Caco-2 (cell line): ENCODE measurements around the gene CCDC200. TPM values are rescaled to one million over a fixed set of nuclear protein-coding genes. Genes with fewer than 3 reads are reported as not detected.
A peak's percentile ranks its signal among the peaks of the same experiment; 100 is the strongest.
"Not testable (repeated sequence)": the region's sequence is repeated elsewhere in the genome, so short reads cannot be mapped to it uniquely, and the experiment has no call there.

Experiments used
- BruUV-seq: library from RNA; stranded (reverse); fragments of 400-500 nt; replicated peaks from 2 replicates; lab custom pipeline; 2021; lab: Mats Ljungman, UMichigan
- CTCF ChIA-PET: fragments of 300-600 bp; sonication (Branson Sonifier 250); formaldehyde crosslinking; loops from one replicate; lab custom pipeline; 2022; ENCODE audit warnings: antibody characterized with exemption; lab: Charles Lee
- POLR2A ChIA-PET: fragments of 300-600 bp; sonication (Branson Sonifier 250); formaldehyde crosslinking; loops from one replicate; lab custom pipeline; 2022; ENCODE audit warnings: antibody characterized with exemption; lab: Charles Lee
- DNase-seq, 2 experiments: peaks; one replicate each; pipeline versions ENCODE4 v3.0.0 to v3.0.0-alpha.2; 2020 to 2022
- H3K27me3 ChIP-seq: replicated peaks from 2 replicates; pipeline ENCODE4 v1.6.0; 2011; ENCODE audit warnings: low read length; ENCODE audit not compliant: control insufficient read depth, insufficient read depth
- H3K36me3 ChIP-seq: 2 replicates; pipeline ENCODE4 v1.5.1; 2011; ENCODE audit warnings: low read length; ENCODE audit not compliant: control insufficient read depth, insufficient read depth
- H3K4me1 ChIP-seq: fragments of 250-450 bp; sonication (Bioruptor Pico); 2 replicates; pipeline ENCODE4 v1.5.1; 2020; ENCODE audit warnings: mild to moderate bottlenecking
- H3K4me3 ChIP-seq: 2 replicates; pipeline ENCODE4 v1.5.1; 2011; ENCODE audit warnings: low read depth, mild to moderate bottlenecking, control low read depth, low read length
- H3K9me3 ChIP-seq: fragments of 250-450 bp; sonication (Bioruptor Pico); 2 replicates; pipeline ENCODE4 v1.5.1; 2020; ENCODE audit warnings: mild to moderate bottlenecking, moderate library complexity
- H3K27ac Mint-ChIP-seq: one replicate; pipeline ENCODE4 v1.8.0; 2022; ENCODE audit warnings: mixed read lengths; ENCODE audit not compliant: unreplicated experiment
- H3K27me3 Mint-ChIP-seq: one replicate; pipeline ENCODE4 v1.8.0; 2022; ENCODE audit warnings: mixed read lengths; ENCODE audit not compliant: insufficient read depth, unreplicated experiment
- H3K36me3 Mint-ChIP-seq: one replicate; pipeline ENCODE4 v1.8.0; 2022; ENCODE audit warnings: mild to moderate bottlenecking, mixed read lengths; ENCODE audit not compliant: insufficient read depth, unreplicated experiment
- H3K4me1 Mint-ChIP-seq: one replicate; pipeline ENCODE4 v1.8.0; 2022; ENCODE audit warnings: low read depth, mixed read lengths; ENCODE audit not compliant: unreplicated experiment
- H3K4me3 Mint-ChIP-seq: one replicate; pipeline ENCODE4 v1.8.0; 2022; ENCODE audit warnings: mild to moderate bottlenecking, moderate library complexity, mixed read lengths; ENCODE audit not compliant: unreplicated experiment
- H3K9me3 Mint-ChIP-seq: one replicate; pipeline ENCODE4 v1.8.0; 2022; ENCODE audit warnings: mixed read lengths; ENCODE audit not compliant: unreplicated experiment
- intact Hi-C: fragments of 100-400 bp; cut with micrococcal nuclease; formaldehyde crosslinking; loops from one replicate; pipeline ENCODE4 v1.10.0; 2022; ENCODE audit not compliant: unreplicated experiment
- total RNA-seq: library from RNA; stranded (reverse); gene quantifications from 2 replicates; pipeline ENCODE4 v1.2.3, GENCODE V29; 2022

Gene CCDC200
- total RNA-seq, 1 experiment from 2014 or later: not detected

GRCh38 chr17:43239597-43239996, 11.2 kb upstream of the CCDC200 start:
- BruUV-seq, H3K27ac Mint-ChIP-seq, H3K4me3 Mint-ChIP-seq, H3K4me3 ChIP-seq, H3K36me3 Mint-ChIP-seq, intact Hi-C loops, H3K27me3 Mint-ChIP-seq, H3K4me1 ChIP-seq, H3K9me3 ChIP-seq, H3K9me3 Mint-ChIP-seq, H3K27me3 ChIP-seq, CTCF ChIA-PET, H3K4me1 Mint-ChIP-seq, H3K36me3 ChIP-seq, POLR2A ChIA-PET, DNase-seq: not testable (repeated sequence)

- H3K4me1 Mint-ChIP-seq, H3K4me1 ChIP-seq, H3K27me3 ChIP-seq, H3K36me3 ChIP-seq, H3K27me3 Mint-ChIP-seq, CTCF ChIA-PET, DNase-seq, H3K36me3 Mint-ChIP-seq, POLR2A ChIA-PET, H3K27ac Mint-ChIP-seq, H3K9me3 ChIP-seq, intact Hi-C loops, H3K9me3 Mint-ChIP-seq, H3K4me3 Mint-ChIP-seq, H3K4me3 ChIP-seq, BruUV-seq: not testable (repeated sequence)
These were observed 5.5 kb upstream of the CCDC200 start, which contains the start of gene RNU2-1 for GRCh38 chr17:43233877-43234276. Gene RNU2-1 (minus strand): TSS chr17:43233977.

- H3K9me3 Mint-ChIP-seq, H3K4me1 ChIP-seq, intact Hi-C loops, DNase-seq, CTCF ChIA-PET, H3K27ac Mint-ChIP-seq, H3K4me1 Mint-ChIP-seq, BruUV-seq, H3K4me3 Mint-ChIP-seq, H3K27me3 ChIP-seq, H3K36me3 Mint-ChIP-seq, H3K27me3 Mint-ChIP-seq, H3K9me3 ChIP-seq, POLR2A ChIA-PET, H3K36me3 ChIP-seq, H3K4me3 ChIP-seq: not testable (repeated sequence)
These were observed 4.8 kb upstream of the CCDC200 start for GRCh38 chr17:43233263-43233662.

GRCh38 chr17:43232021-43232699, 3.7 kb upstream of the CCDC200 start:
- H3K36me3 ChIP-seq, CTCF ChIA-PET, H3K36me3 Mint-ChIP-seq, H3K9me3 ChIP-seq, intact Hi-C loops, H3K4me1 ChIP-seq, H3K9me3 Mint-ChIP-seq, H3K4me1 Mint-ChIP-seq, POLR2A ChIA-PET, H3K27me3 ChIP-seq, H3K27me3 Mint-ChIP-seq: not testable (repeated sequence)
- BruUV-seq: TSS peak; percentile 89
- H3K4me3 ChIP-seq: peak overlapping the region; percentile 38
- DNase-seq: peak; percentile 35 to 55
- H3K4me3 Mint-ChIP-seq: peak overlapping the region; percentile 69
- peak overlapping the region; percentile 70 for H3K27ac Mint-ChIP-seq

GRCh38 chr17:43231205-43232020, 3.0 kb upstream of the CCDC200 start:
- H3K4me1 ChIP-seq, H3K4me1 Mint-ChIP-seq, CTCF ChIA-PET, H3K36me3 Mint-ChIP-seq, H3K36me3 ChIP-seq, intact Hi-C loops, H3K9me3 Mint-ChIP-seq, H3K27me3 Mint-ChIP-seq, H3K27me3 ChIP-seq, BruUV-seq, H3K9me3 ChIP-seq, POLR2A ChIA-PET, H3K27ac Mint-ChIP-seq: not testable (repeated sequence)
- peak overlapping the region; percentile 69 for H3K4me3 Mint-ChIP-seq
- peak; percentile 0 to 10 for DNase-seq
- H3K4me3 ChIP-seq: peak overlapping the region; percentile 38
